ENCODE results near the gene MYOD1.

Gene MYOD1

GRCh38 chr11:17735818-17736578 is 16.6 kb downstream of the MYOD1 start:
- DNase-seq = no peak

GRCh38 chr11:17736579-17736893 is 17.2 kb downstream of the MYOD1 start:
- no peak for DNase-seq

GRCh38 chr11:17736930-17737817 is 17.8 kb downstream of the MYOD1 start:
- DNase-seq = no peak

- no peak for DNase-seq
These were observed 19.0 kb downstream of the MYOD1 start for GRCh38 chr11:17738151-17738973.

- no peak for DNase-seq
These were observed 20.6 kb downstream of the MYOD1 start for GRCh38 chr11:17739945-17740338.

GRCh38 chr11:17740649-17741235 is 21.4 kb downstream of the MYOD1 start:
- DNase-seq = no peak

- DNase-seq = no peak
These were observed 22.1 kb downstream of the MYOD1 start for GRCh38 chr11:17741487-17741886.

- no peak for DNase-seq
These were observed 22.6 kb downstream of the MYOD1 start for GRCh38 chr11:17742019-17742418.

- no peak for DNase-seq
These were observed 23.8 kb downstream of the MYOD1 start for GRCh38 chr11:17743026-17743807.

- no peak for DNase-seq
These were observed 24.4 kb downstream of the MYOD1 start for GRCh38 chr11:17743808-17744119.

GRCh38 chr11:17744151-17744940 is 25.0 kb downstream of the MYOD1 start:
- no peak for DNase-seq

- DNase-seq = no peak
These were observed 25.8 kb downstream of the MYOD1 start for GRCh38 chr11:17745023-17745772.

GRCh38 chr11:17746096-17746495 is 26.7 kb downstream of the MYOD1 start:
- DNase-seq = no peak

GRCh38 chr11:17747131-17747955 is 28.0 kb downstream of the MYOD1 start:
- DNase-seq = no peak

GRCh38 chr11:17748044-17748443 is 28.7 kb downstream of the MYOD1 start:
- DNase-seq = no peak

- DNase-seq = no peak
These were observed 29.7 kb downstream of the MYOD1 start for GRCh38 chr11:17748761-17749721.

GRCh38 chr11:17750013-17750800 is 30.8 kb downstream of the MYOD1 start:
- no peak for DNase-seq

- DNase-seq = no peak
These were observed 31.4 kb downstream of the MYOD1 start for GRCh38 chr11:17750801-17751165.
